HEK293 (cell line): ENCODE data around the gene ZG16.

Experiments used
- ELK4 ChIP-seq: IDR thresholded peaks from 2 replicates; pipeline ENCODE4 v1.6.1; 2011; ENCODE audit warnings: mild to moderate bottlenecking, low read depth, low read length, borderline replicate concordance
- GFI1B ChIP-seq: fragments of 450-650 bp; formaldehyde crosslinking; IDR thresholded peaks from 2 replicates; pipeline ENCODE4 v1.5.1; 2016; ENCODE audit warnings: missing biosample characterization, missing genetic modification characterization
- KLF16 ChIP-seq: fragments of 450-650 bp; formaldehyde crosslinking; IDR thresholded peaks from 2 replicates; pipeline ENCODE4 v1.5.1; 2017; ENCODE audit warnings: missing biosample characterization, missing genetic modification characterization
- PRDM10 ChIP-seq: fragments of 450-650 bp; formaldehyde crosslinking; IDR thresholded peaks from 2 replicates; pipeline ENCODE4 v1.5.1; 2016; ENCODE audit warnings: missing biosample characterization, missing genetic modification characterization
- SALL2 ChIP-seq: fragments of 450-650 bp; formaldehyde crosslinking; IDR thresholded peaks from 2 replicates; pipeline ENCODE4 v1.5.0; 2017; ENCODE audit warnings: missing biosample characterization, mild to moderate bottlenecking, missing genetic modification characterization, borderline replicate concordance
- SCRT1 ChIP-seq: fragments of 450-650 bp; formaldehyde crosslinking; IDR thresholded peaks from 2 replicates; pipeline ENCODE4 v1.5.1; 2016; ENCODE audit warnings: missing biosample characterization, missing genetic modification characterization, borderline replicate concordance
- SCRT2 ChIP-seq: fragments of 450-650 bp; formaldehyde crosslinking; IDR thresholded peaks from 2 replicates; pipeline ENCODE4 v1.5.1; 2016; ENCODE audit warnings: missing biosample characterization, missing genetic modification characterization
- SP7 ChIP-seq: fragments of 450-650 bp; formaldehyde crosslinking; IDR thresholded peaks from 2 replicates; pipeline ENCODE4 v1.5.1; 2016; ENCODE audit warnings: missing biosample characterization, missing genetic modification characterization
- YY2 ChIP-seq: fragments of 450-650 bp; formaldehyde crosslinking; IDR thresholded peaks from 2 replicates; pipeline ENCODE4 v1.5.1; 2016; ENCODE audit warnings: missing biosample characterization, missing genetic modification characterization
- ZBTB1 ChIP-seq: fragments of 450-650 bp; formaldehyde crosslinking; IDR thresholded peaks from 2 replicates; pipeline ENCODE4 v1.5.1; 2016; ENCODE audit warnings: missing biosample characterization, missing genetic modification characterization
- ZNF175 ChIP-seq: fragments of 450-650 bp; formaldehyde crosslinking; IDR thresholded peaks from 2 replicates; pipeline ENCODE4 v1.5.1; 2016; ENCODE audit warnings: missing biosample characterization, missing genetic modification characterization
- ZNF18 ChIP-seq: fragments of 450-650 bp; formaldehyde crosslinking; IDR thresholded peaks from 2 replicates; pipeline ENCODE4 v1.5.1; 2016; ENCODE audit warnings: missing biosample characterization, missing genetic modification characterization
- ZNF302 ChIP-seq: fragments of 450-650 bp; formaldehyde crosslinking; IDR thresholded peaks from 2 replicates; pipeline ENCODE4 v1.5.1; 2016; ENCODE audit warnings: missing biosample characterization, missing genetic modification characterization, low read depth
- ZNF350 ChIP-seq: fragments of 450-650 bp; formaldehyde crosslinking; IDR thresholded peaks from 2 replicates; pipeline ENCODE4 v1.5.0; 2017; ENCODE audit warnings: missing biosample characterization, mild to moderate bottlenecking, missing genetic modification characterization
- ZNF398 ChIP-seq: fragments of 450-650 bp; formaldehyde crosslinking; IDR thresholded peaks from 2 replicates; pipeline ENCODE4 v1.5.1; 2017; ENCODE audit warnings: missing biosample characterization, missing genetic modification characterization
- ZNF473 ChIP-seq: fragments of 450-650 bp; formaldehyde crosslinking; IDR thresholded peaks from 2 replicates; pipeline ENCODE4 v1.5.1; 2017; ENCODE audit warnings: missing biosample characterization, missing genetic modification characterization
- ZNF48 ChIP-seq: fragments of 450-650 bp; formaldehyde crosslinking; IDR thresholded peaks from 2 replicates; pipeline ENCODE4 v1.5.1; 2016; ENCODE audit warnings: missing biosample characterization, missing genetic modification characterization
- ZNF518A ChIP-seq: fragments of 450-650 bp; formaldehyde crosslinking; conservative IDR thresholded peaks from 2 replicates; pipeline ENCODE4 v1.5.1; 2016; ENCODE audit warnings: low read depth, missing biosample characterization, missing genetic modification characterization
- ZNF580 ChIP-seq: fragments of 450-650 bp; formaldehyde crosslinking; IDR thresholded peaks from 2 replicates; pipeline ENCODE4 v1.5.1; 2016; ENCODE audit warnings: missing biosample characterization, missing genetic modification characterization
- ZNF626 ChIP-seq: fragments of 450-650 bp; sonication (Bioruptor Pico); formaldehyde crosslinking; IDR thresholded peaks from 2 replicates; pipeline ENCODE4 v1.5.1; 2018; ENCODE audit warnings: missing biosample characterization, missing genetic modification characterization, inconsistent platforms
- ZNF664 ChIP-seq: fragments of 450-650 bp; formaldehyde crosslinking; IDR thresholded peaks from 2 replicates; pipeline ENCODE4 v1.5.1; 2016; ENCODE audit warnings: missing biosample characterization, missing genetic modification characterization
- ZNF670 ChIP-seq: fragments of 450-650 bp; formaldehyde crosslinking; IDR thresholded peaks from 2 replicates; pipeline ENCODE4 v1.5.1; 2016; ENCODE audit warnings: missing biosample characterization, missing genetic modification characterization, low read depth
- ZNF785 ChIP-seq: fragments of 450-650 bp; formaldehyde crosslinking; IDR thresholded peaks from 2 replicates; pipeline ENCODE4 v1.5.1; 2016; ENCODE audit warnings: missing biosample characterization, missing genetic modification characterization
- ZSCAN5A ChIP-seq: fragments of 450-650 bp; formaldehyde crosslinking; IDR thresholded peaks from 2 replicates; pipeline ENCODE4 v1.5.1; 2016; ENCODE audit warnings: missing biosample characterization, missing genetic modification characterization

Gene ZG16

GRCh38 chr16:29805232-29806098 is 27.4 kb downstream of the ZG16 start (continued):
- 0 out of 2 replicates have a peak, but pooled peaks have one; percentile 50 for TF ChIP-seq ZBTB1 (tag by site-specific recombination)
- TF ChIP-seq ZNF175 (tag by site-specific recombination): no peak
- peak; percentile 76 for TF ChIP-seq ZNF785 (tag by site-specific recombination)
- no peak for TF ChIP-seq ZNF670
- no peak for TF ChIP-seq ZNF473 (tag by site-specific recombination)
- no peak for TF ChIP-seq ZNF664 (tag by site-specific recombination)
- TF ChIP-seq KLF16 (tag by site-specific recombination): peak; percentile 99
- TF ChIP-seq ZNF302 (tag by site-specific recombination): no peak
- TF ChIP-seq ZNF18 (tag by site-specific recombination): peak; percentile 69
- peak; percentile 95 for TF ChIP-seq PRDM10 (tag by site-specific recombination)
- peak; percentile 56; the same call in 1 of the 2 replicates for TF ChIP-seq ZNF580 (tag by site-specific recombination)
- TF ChIP-seq ZNF398 (tag by site-specific recombination): no peak
- peak; percentile 14; the same call in 1 of the 2 replicates for TF ChIP-seq ZNF518A
- no peak for TF ChIP-seq ZNF350 (tag by site-specific recombination)
- TF ChIP-seq SALL2 (tag by site-specific recombination): no peak
- TF ChIP-seq SCRT2 (tag by site-specific recombination): no peak
- peak; percentile 95 for TF ChIP-seq SP7 (tag by site-specific recombination)
- TF ChIP-seq ZNF626 (tag by site-specific recombination): no peak
- TF ChIP-seq ELK4: no peak
- peak; percentile 8 for TF ChIP-seq GFI1B
- no peak for TF ChIP-seq SCRT1 (tag by site-specific recombination)
- peak; percentile 78 for TF ChIP-seq YY2 (tag by site-specific recombination)
- TF ChIP-seq ZSCAN5A (tag by site-specific recombination): peak; percentile 95
- TF ChIP-seq ZNF48 (tag by site-specific recombination): no peak
